Pancreas (tissue), 10 donors: ENCODE measurements around the gene S100A14. TPM values are rescaled to one million over a fixed set of nuclear protein-coding genes. Genes with fewer than 3 reads are reported as not detected.
"Not testable (repeated sequence)": the region's sequence is repeated elsewhere in the genome, so short reads cannot be mapped to it uniquely, and the experiment has no call there.

Experiments used
- ATAC-seq, 4 donors: fragments of 200-7000 bp; cut with Tn5 transposase; one replicate each; pipeline versions ENCODE4 v1.8.0 to v1.9.1; 2020; ENCODE audit warnings: mild to moderate bottlenecking in 4 of 4, moderate library complexity in 4 of 4
- DNase-seq, 6 donors: peaks; one replicate each; pipeline ENCODE4 v3.0.0-alpha.2; 2020
- FAIRE-seq: peaks from 2 replicates; lab custom pipeline; 2012; peaks lifted over from hg19 to GRCh38; lab: Jason Lieb, UNC
- H3K27ac ChIP-seq, 4 donors: fragments of 200-600 bp; sonication (generic); 1 replicate in 3 of 4; 2 replicates in 1 of 4; pipeline versions ENCODE4 v1.5.0 to v1.8.0; 2020
- H3K27me3 ChIP-seq, 4 donors: fragments of 200-600 bp; one replicate each; pipeline ENCODE4 v1.8.0; 2021
- H3K36me3 ChIP-seq, 3 donors: fragments of 200-600 bp; sonication (generic) in 1 of 3; one replicate each; pipeline versions ENCODE4 v1.5.0 to v1.8.0; 2020 to 2021
- H3K4me1 ChIP-seq, 3 donors: fragments of 200-600 bp; one replicate each; pipeline ENCODE4 v1.8.0; 2021
- H3K4me3 ChIP-seq, 4 donors: fragments of 200-600 bp; sonication (generic) in 2 of 4; one replicate each; pipeline versions ENCODE4 v1.5.0 to v1.8.0; 2020 to 2021
- H3K9me3 ChIP-seq, 4 donors: fragments of 200-600 bp; one replicate each; pipeline ENCODE4 v1.8.0; 2021
- WGBS, 2 donors: extraction: QIAGEN DNeasy Blood & Tissue Kit; methylation state at CpG; one replicate each; pipeline ENCODE4 v1.1.7; 2013; 5-methylcytosine and 5-hydroxymethylcytosine counted together
- intact Hi-C, 3 donors: fragments of 100-400 bp; cut with DNase I; formaldehyde crosslinking; loops; one replicate each; pipeline versions ENCODE4 v1.11.1 to v1.14.2; 2022
- polyA plus RNA-seq, 2 donors: library from polyadenylated mRNA; stranded (reverse); fragments of 200-250 nt; gene quantifications; one replicate each; pipeline ENCODE4 v1.2.3, GENCODE V29; 2013
- total RNA-seq, 6 donors: library from RNA; stranded (reverse); fragmentation: NEBNext Ultra II Directional in 4 of 6; extraction: Animal tissue kit (Norgen Biotek cat#: 25700) in 4 of 6; gene quantifications; one replicate each; pipeline versions ENCODE4 v1.2.1 to v1.2.4, GENCODE V29; 2021 to 2023
- TF ChIP-seq, protein P1 (sequence below), 4 donors: fragments of 200-600 bp; sonication (generic) in 3 of 4; IDR thresholded peaks; one replicate each; pipeline versions ENCODE4 v1.5.0 to v1.8.0; 2021; ENCODE audit warnings: antibody characterized with exemption in 4 of 4
- donor health status: healthy with polysubstance abuse.
- donor health status: DM: no; HTN: no; CAD: no; lungs with moderate emphysema.
- donor health status: DM: no; HTN: no; CAD: no.
- donor health status: control.
- donor health status: control.
- donor health status: Bipolar disorder and iron deficiency.
- donor health status: DM: yes; HTN: yes; CAD: no.
- donor health status: DM: no; HTN: no; CAD: no.
- donor health status: DM: no; HTN: no; CAD: no.
- donor health status: DM: yes; HTN: yes; CAD: no.

Gene S100A14
- total and polyA plus RNA-seq, 8 donors: 3.6 to 23.7 (median 13.0) TPM

DNA sequence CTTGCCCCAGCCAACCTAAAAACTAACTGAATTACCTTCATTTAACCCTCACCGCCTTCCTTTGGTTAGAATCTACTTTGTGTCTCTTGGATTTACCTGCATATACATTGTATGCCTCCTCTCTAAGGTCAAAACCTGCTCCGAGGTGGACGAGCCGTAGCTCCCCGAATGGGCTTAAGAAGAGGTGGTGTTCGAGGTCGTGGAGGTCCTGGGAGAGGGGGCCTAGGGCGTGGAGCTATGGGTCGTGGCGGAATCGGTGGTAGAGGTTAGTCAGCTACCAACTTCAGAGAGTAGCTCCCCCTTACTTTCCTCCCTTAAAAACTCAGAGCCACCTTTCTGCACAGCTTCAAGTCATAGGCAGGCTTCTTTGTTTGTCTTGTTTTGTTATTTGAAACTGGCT is 27.0 kb upstream of the S100A14 start:
- H3K36me3 ChIP-seq: peaks cover 13 to 76% (median 65%) of the 10 kb centered on the region in 3 donors
- intact Hi-C loops: no loop called here
- FAIRE-seq (no peak), ATAC-seq (no peak), DNase-seq (peak in 1 of 6 donors; percentile 45)
- H3K27ac ChIP-seq: peak overlapping the region in 1 of 4 donors; percentile 2
- TF ChIP-seq, protein P1, sequence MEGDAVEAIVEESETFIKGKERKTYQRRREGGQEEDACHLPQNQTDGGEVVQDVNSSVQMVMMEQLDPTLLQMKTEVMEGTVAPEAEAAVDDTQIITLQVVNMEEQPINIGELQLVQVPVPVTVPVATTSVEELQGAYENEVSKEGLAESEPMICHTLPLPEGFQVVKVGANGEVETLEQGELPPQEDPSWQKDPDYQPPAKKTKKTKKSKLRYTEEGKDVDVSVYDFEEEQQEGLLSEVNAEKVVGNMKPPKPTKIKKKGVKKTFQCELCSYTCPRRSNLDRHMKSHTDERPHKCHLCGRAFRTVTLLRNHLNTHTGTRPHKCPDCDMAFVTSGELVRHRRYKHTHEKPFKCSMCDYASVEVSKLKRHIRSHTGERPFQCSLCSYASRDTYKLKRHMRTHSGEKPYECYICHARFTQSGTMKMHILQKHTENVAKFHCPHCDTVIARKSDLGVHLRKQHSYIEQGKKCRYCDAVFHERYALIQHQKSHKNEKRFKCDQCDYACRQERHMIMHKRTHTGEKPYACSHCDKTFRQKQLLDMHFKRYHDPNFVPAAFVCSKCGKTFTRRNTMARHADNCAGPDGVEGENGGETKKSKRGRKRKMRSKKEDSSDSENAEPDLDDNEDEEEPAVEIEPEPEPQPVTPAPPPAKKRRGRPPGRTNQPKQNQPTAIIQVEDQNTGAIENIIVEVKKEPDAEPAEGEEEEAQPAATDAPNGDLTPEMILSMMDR (IDR thresholded peaks at IDR 0.05): no peak
- no peak overlapping the region for H3K4me3 ChIP-seq
- H3K9me3 ChIP-seq: no peaks in the 10 kb centered on the region
- 89 to 91% methylated on average over 11 of the region's 11 CpGs for WGBS, 2 donors
- no peaks in the 10 kb centered on the region for H3K27me3 ChIP-seq
- H3K4me1 ChIP-seq: peaks cover 3 to 26% (median 17%) of the 10 kb centered on the region in 3 donors

DNA sequence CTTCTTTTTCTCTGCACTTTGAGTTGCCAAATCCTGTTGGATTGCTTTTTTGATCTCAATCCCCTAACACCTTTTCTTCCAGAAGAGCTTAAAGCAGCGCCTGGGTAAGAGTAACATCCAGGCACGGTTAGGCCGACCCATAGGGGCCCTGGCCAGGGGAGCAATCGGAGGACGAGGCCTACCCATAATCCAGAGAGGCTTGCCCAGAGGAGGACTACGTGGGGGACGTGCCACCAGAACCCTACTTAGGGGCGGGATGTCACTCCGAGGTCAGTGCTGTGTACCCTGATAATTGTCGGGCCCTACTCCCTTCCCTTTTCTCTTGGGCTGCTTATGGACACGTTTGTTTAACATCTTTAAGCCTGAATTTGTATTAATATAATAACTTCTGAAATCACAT is 26.0 kb upstream of the S100A14 start:
- Histone ChIP-seq H3K4me1 (peaks cover 6 to 32% (median 24%) of the 10 kb centered on the region in 3 donors), H3K36me3 (peaks cover 13 to 84% (median 65%) of the 10 kb centered on the region in 3 donors), H3K4me3 (no peak overlapping the region), H3K27ac (no peak overlapping the region), H3K27me3 (no peaks in the 10 kb centered on the region), H3K9me3 (no peaks in the 10 kb centered on the region)
- WGBS, 2 donors: 80 to 87% methylated on average over 11 of the region's 11 CpGs
- intact Hi-C loops: no loop called here
- FAIRE-seq (no peak), ATAC-seq (no peak), DNase-seq (peak in 1 of 6 donors; percentile 44)
- TF ChIP-seq, protein P1 (IDR thresholded peaks at IDR 0.05): no peak

DNA sequence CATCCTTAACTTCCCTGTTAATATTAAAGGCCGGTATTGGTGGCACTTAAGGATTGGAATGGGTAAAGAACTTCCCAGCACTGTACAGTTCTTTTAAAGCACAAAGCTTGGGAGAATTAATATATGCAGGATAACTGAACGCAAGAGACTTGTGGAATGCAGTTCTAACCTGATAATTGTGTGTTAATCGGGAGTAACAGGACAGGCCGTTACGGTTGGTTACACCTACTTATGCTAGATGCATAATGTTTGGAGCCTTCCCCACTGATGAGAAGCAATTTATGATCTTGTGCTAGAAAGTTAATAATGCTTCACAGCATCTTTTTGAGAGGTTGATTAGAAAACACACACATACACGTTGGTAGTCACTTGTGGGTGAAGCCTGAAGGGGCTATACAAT is 24.7 kb upstream of the S100A14 start:
- Histone ChIP-seq H3K36me3 (peaks cover 13 to 93% (median 67%) of the 10 kb centered on the region in 3 donors), H3K27ac (no peak overlapping the region), H3K9me3 (no peaks in the 10 kb centered on the region), H3K27me3 (no peaks in the 10 kb centered on the region), H3K4me1 (peaks cover 12 to 45% (median 36%) of the 10 kb centered on the region in 3 donors), H3K4me3 (no peak overlapping the region)
- DNase-seq (no peak), FAIRE-seq (no peak), ATAC-seq (no peak)
- TF ChIP-seq, protein P1 (IDR thresholded peaks at IDR 0.05): no peak
- intact Hi-C loops: no loop called here
- WGBS, 2 donors: 52 to 65% methylated on average over 6 of the region's 6 CpGs

DNA sequence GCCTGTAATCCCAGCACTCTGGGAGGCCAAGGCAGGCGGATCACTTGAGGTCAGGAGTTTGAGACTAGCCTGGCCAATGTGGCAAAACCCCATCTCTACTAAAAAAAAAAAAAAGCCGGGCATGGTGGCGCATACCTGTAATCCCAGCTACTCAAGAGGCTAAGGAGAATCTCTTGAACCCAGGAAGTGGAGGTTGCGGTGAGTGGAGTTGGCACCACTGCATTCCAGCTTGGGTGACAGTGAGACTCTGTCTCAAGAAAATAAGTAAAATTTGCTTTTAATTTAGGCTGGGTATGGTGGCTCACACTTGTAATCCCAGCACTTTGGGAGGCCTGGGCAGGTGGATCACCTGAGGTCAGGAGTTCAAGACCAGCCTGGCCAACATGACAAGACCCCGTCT is 24.1 kb upstream of the S100A14 start:
- ATAC-seq, H3K4me3 ChIP-seq, FAIRE-seq, intact Hi-C loops, H3K9me3 ChIP-seq, H3K27ac ChIP-seq, H3K27me3 ChIP-seq, DNase-seq: not testable (repeated sequence)
- Histone ChIP-seq H3K4me1 (peaks cover 12 to 52% (median 39%) of the 10 kb centered on the region in 3 donors), H3K36me3 (peaks cover 13 to 87% (median 63%) of the 10 kb centered on the region in 3 donors)
- 97 to 100% methylated on average over 5 of the region's 5 CpGs for WGBS, 2 donors

DNA sequence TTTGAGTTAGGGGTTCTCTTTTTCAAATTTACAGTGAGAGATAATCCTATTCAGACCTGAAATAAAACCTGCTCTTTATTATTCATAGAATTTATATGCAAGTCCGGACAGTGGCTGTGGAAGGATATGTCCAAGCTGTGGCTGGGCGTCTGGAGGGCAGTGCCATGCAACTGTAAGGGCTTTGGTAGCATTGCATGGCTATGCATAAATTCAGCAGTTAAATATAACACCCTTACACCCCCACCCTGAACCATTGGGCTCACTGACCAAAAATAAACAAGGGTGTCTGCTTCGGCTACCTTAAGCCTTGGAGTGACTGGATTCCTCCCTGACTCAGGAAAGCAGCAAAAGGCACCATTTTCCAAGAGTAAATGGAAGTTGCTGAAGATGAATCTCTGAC is 23.2 kb upstream of the S100A14 start:
- H3K27ac ChIP-seq: peak overlapping the region in 1 of 4 donors; percentile 0
- no peak overlapping the region for H3K4me3 ChIP-seq
- no peak for ATAC-seq
- intact Hi-C loops: no loop called here
- TF ChIP-seq, protein P1 (IDR thresholded peaks at IDR 0.05): no peak
- H3K36me3 ChIP-seq: peaks cover 13 to 77% (median 56%) of the 10 kb centered on the region in 3 donors
- H3K4me1 ChIP-seq: peaks cover 12 to 53% (median 39%) of the 10 kb centered on the region in 3 donors
- DNase-seq: peak in 1 of 6 donors; percentile 12
- no peaks in the 10 kb centered on the region for H3K27me3 ChIP-seq
- 85 to 91% methylated on average over 3 of the region's 3 CpGs for WGBS, 2 donors
- no peaks in the 10 kb centered on the region for H3K9me3 ChIP-seq
- no peak for FAIRE-seq
